Skeletal muscle tissue (tissue), 4 donors: ENCODE data around the gene AAMP. TPM values are rescaled to one million over a fixed set of nuclear protein-coding genes. Genes with fewer than 3 reads are reported as not detected.

Experiments
- H3K27ac ChIP-seq: one replicate; pipeline ENCODE4 v1.7.0; 2013; ENCODE audit warnings: mild to moderate bottlenecking, low read depth, low read length, inconsistent platforms
- H3K27me3 ChIP-seq, 3 donors: one replicate each; pipeline ENCODE4 v1.7.0; 2013; ENCODE audit warnings: low read length in 3 of 3; ENCODE audit not compliant: control insufficient read depth in 3 of 3, insufficient read depth in 3 of 3
- H3K36me3 ChIP-seq, 3 donors: one replicate each; pipeline ENCODE4 v1.7.0; 2013; ENCODE audit warnings: low read length in 3 of 3; ENCODE audit not compliant: control insufficient read depth in 3 of 3, insufficient read depth in 3 of 3
- H3K4me1 ChIP-seq, 3 donors: one replicate each; pipeline ENCODE4 v1.7.0; 2013; ENCODE audit warnings: low read length in 3 of 3, mild to moderate bottlenecking in 3 of 3; ENCODE audit not compliant: control insufficient read depth in 3 of 3, insufficient read depth in 3 of 3
- H3K4me3 ChIP-seq, 3 donors: one replicate each; pipeline ENCODE4 v1.7.0; 2013; ENCODE audit warnings: low read length in 3 of 3
- H3K9ac ChIP-seq, 3 donors: one replicate each; pipeline ENCODE4 v1.7.0; 2013; ENCODE audit warnings: low read length in 3 of 3, mild to moderate bottlenecking in 3 of 3, moderate library complexity in 2 of 3, low read depth in 1 of 3
- H3K9me3 ChIP-seq, 3 donors: one replicate each; pipeline ENCODE4 v1.7.0; 2013; ENCODE audit warnings: low read length in 3 of 3; ENCODE audit not compliant: control insufficient read depth in 3 of 3
- total RNA-seq: library from RNA; depleted of rRNA; stranded (reverse); fragments of >200 nt; gene quantifications from one replicate; pipeline ENCODE4 v1.2.3, GENCODE V29; 2014
- donor health status: Osteomylitis.

AAMP gene
- total RNA-seq, 1 donor from 2014 or later, result 121 TPM

- no peak overlapping the region for H3K4me3 ChIP-seq
- peak overlapping the region; percentile 62 for H3K27ac ChIP-seq
- H3K9ac ChIP-seq, result peak overlapping the region in 2 of 3 donors; percentile 33 to 73
- peaks cover 61 to 78% (median 75%) of the 10 kb centered on the region in 3 donors for H3K36me3 ChIP-seq
- no peaks in the 10 kb centered on the region for H3K27me3 ChIP-seq
- no peaks in the 10 kb centered on the region for H3K9me3 ChIP-seq
- peaks cover 25 to 36% (median 27%) of the 10 kb centered on the region in 3 donors for H3K4me1 ChIP-seq
These were observed 17.3 kb downstream of the AAMP start for GRCh38 chr2:218252509-218253231.

- Histone ChIP-seq H3K4me1 (peaks cover 27 to 37% (median 28%) of the 10 kb centered on the region in 3 donors), H3K9ac (no peak overlapping the region), H3K36me3 (peaks cover 68 to 91% (median 86%) of the 10 kb centered on the region in 3 donors), H3K27ac (no peak overlapping the region), H3K9me3 (no peaks in the 10 kb centered on the region), H3K27me3 (no peaks in the 10 kb centered on the region), H3K4me3 (no peak overlapping the region)
These were observed 20.2 kb downstream of the AAMP start for GRCh38 chr2:218249691-218250090.

GRCh38 chr2:218245214-218245613 is 24.7 kb downstream of the AAMP start:
- Histone ChIP-seq H3K27me3 (no peaks in the 10 kb centered on the region), H3K4me1 (peaks cover 2 to 15% (median 3%) of the 10 kb centered on the region in 3 donors), H3K9me3 (no peaks in the 10 kb centered on the region), H3K9ac (no peak overlapping the region), H3K36me3 (peaks cover 64 to 79% (median 72%) of the 10 kb centered on the region in 3 donors), H3K27ac (no peak overlapping the region), H3K4me3 (no peak overlapping the region)

- Histone ChIP-seq H3K4me1 (peaks cover 2 to 15% (median 3%) of the 10 kb centered on the region in 3 donors), H3K9ac (no peak overlapping the region), H3K36me3 (peaks cover 61 to 79% (median 70%) of the 10 kb centered on the region in 3 donors), H3K27ac (no peak overlapping the region), H3K4me3 (no peak overlapping the region), H3K27me3 (no peaks in the 10 kb centered on the region), H3K9me3 (no peaks in the 10 kb centered on the region)
These were observed 25.3 kb downstream of the AAMP start for GRCh38 chr2:218244665-218245064.

- Histone ChIP-seq H3K27me3 (no peaks in the 10 kb centered on the region), H3K27ac (no peak overlapping the region), H3K36me3 (peaks cover 58 to 78% (median 69%) of the 10 kb centered on the region in 3 donors), H3K9me3 (no peaks in the 10 kb centered on the region), H3K9ac (no peak overlapping the region), H3K4me1 (peaks cover 2 to 15% (median 3%) of the 10 kb centered on the region in 3 donors), H3K4me3 (no peak overlapping the region)
These were observed 25.7 kb downstream of the AAMP start for GRCh38 chr2:218244204-218244603.

GRCh38 chr2:218238887-218239286 is 31.1 kb downstream of the AAMP start:
- Histone ChIP-seq H3K36me3 (peaks cover 51 to 68% (median 62%) of the 10 kb centered on the region in 3 donors), H3K4me1 (no peaks in the 10 kb centered on the region), H3K9me3 (no peaks in the 10 kb centered on the region), H3K27me3 (no peaks in the 10 kb centered on the region), H3K4me3 (no peak overlapping the region), H3K27ac (no peak overlapping the region), H3K9ac (no peak overlapping the region)

- Histone ChIP-seq H3K4me3 (no peak overlapping the region), H3K4me1 (no peaks in the 10 kb centered on the region), H3K27ac (no peak overlapping the region), H3K27me3 (no peaks in the 10 kb centered on the region), H3K36me3 (peaks cover 49 to 64% (median 58%) of the 10 kb centered on the region in 3 donors), H3K9ac (no peak overlapping the region), H3K9me3 (no peaks in the 10 kb centered on the region)
These were observed 33.1 kb downstream of the AAMP start for GRCh38 chr2:218236829-218237228.

GRCh38 chr2:218235017-218235416 is 34.9 kb downstream of the AAMP start:
- Histone ChIP-seq H3K9me3 (no peaks in the 10 kb centered on the region), H3K27me3 (no peaks in the 10 kb centered on the region), H3K9ac (no peak overlapping the region), H3K36me3 (peaks cover 42 to 74% (median 59%) of the 10 kb centered on the region in 3 donors), H3K4me3 (no peak overlapping the region), H3K27ac (no peak overlapping the region), H3K4me1 (peaks cover 0 to 10% (median 0%) of the 10 kb centered on the region in 3 donors)

- H3K27me3 ChIP-seq, result no peaks in the 10 kb centered on the region
- H3K9me3 ChIP-seq, result no peaks in the 10 kb centered on the region
- peaks cover 45 to 72% (median 55%) of the 10 kb centered on the region in 3 donors for H3K36me3 ChIP-seq
- no peak overlapping the region for H3K27ac ChIP-seq
- H3K9ac ChIP-seq, result no peak overlapping the region
- H3K4me1 ChIP-seq, result peaks cover 0 to 13% (median 0%) of the 10 kb centered on the region in 3 donors
- H3K4me3 ChIP-seq, result no peak overlapping the region
These were observed 35.4 kb downstream of the AAMP start for GRCh38 chr2:218234521-218234920.

GRCh38 chr2:218233543-218233942 is 36.4 kb downstream of the AAMP start:
- H3K27ac ChIP-seq, result no peak overlapping the region
- H3K9me3 ChIP-seq, result no peaks in the 10 kb centered on the region
- peaks cover 37 to 68% (median 48%) of the 10 kb centered on the region in 3 donors for H3K36me3 ChIP-seq
- H3K4me1 ChIP-seq, result peaks cover 0 to 16% (median 2%) of the 10 kb centered on the region in 3 donors
- no peak overlapping the region for H3K9ac ChIP-seq
- no peaks in the 10 kb centered on the region for H3K27me3 ChIP-seq
- H3K4me3 ChIP-seq, result no peak overlapping the region
